TTC549 (cell line): Measurements from ENCODE around the gene UGT2B17.
"Not testable (repeated sequence)": the region's sequence is repeated elsewhere in the genome, so short reads cannot be mapped to it uniquely, and the experiment has no call there.

Source experiments
- FAIRE-seq: peaks from 2 replicates; lab custom pipeline; 2012; peaks lifted over from hg19 to GRCh38; lab: Jason Lieb, UNC

The UGT2B17 gene

GRCh38 chr4:68576272-68577125, at the start of gene UGT2B17:
Gene UGT2B17, minus strand, starts transcription at chr4:68576322. Its CDS starts 7,838 bp downstream, at chr4:68568484.
- no peak for FAIRE-seq

- FAIRE-seq = not testable (repeated sequence)
Measured at GRCh38 chr4:68622731-68623130, 46.6 kb upstream of the UGT2B17 start.

GRCh38 chr4:68617003-68617698, 41.0 kb upstream of the UGT2B17 start:
- no peak for FAIRE-seq

GRCh38 chr4:68615699-68616422, 39.7 kb upstream of the UGT2B17 start:
- FAIRE-seq = no peak

GRCh38 chr4:68613752-68614151, 37.6 kb upstream of the UGT2B17 start:
- no peak for FAIRE-seq

GRCh38 chr4:68606240-68606639, 30.1 kb upstream of the UGT2B17 start:
- FAIRE-seq = no peak

- no peak for FAIRE-seq
Measured at GRCh38 chr4:68599150-68599549, 23.0 kb upstream of the UGT2B17 start.

- no peak for FAIRE-seq
Measured at GRCh38 chr4:68597482-68597881, 21.4 kb upstream of the UGT2B17 start.

GRCh38 chr4:68594678-68595077, 18.6 kb upstream of the UGT2B17 start:
- no peak for FAIRE-seq

GRCh38 chr4:68593112-68593511, 17.0 kb upstream of the UGT2B17 start:
- FAIRE-seq = no peak

- no peak for FAIRE-seq
Measured at GRCh38 chr4:68592673-68593072, 16.6 kb upstream of the UGT2B17 start.

- no peak for FAIRE-seq
Measured at GRCh38 chr4:68591204-68591603, 15.1 kb upstream of the UGT2B17 start.

GRCh38 chr4:68589790-68590189, 13.7 kb upstream of the UGT2B17 start:
- FAIRE-seq = no peak

- no peak for FAIRE-seq
Measured at GRCh38 chr4:68582339-68582717, 6.2 kb upstream of the UGT2B17 start.

- no peak for FAIRE-seq
Measured at GRCh38 chr4:68581383-68582338, 5.5 kb upstream of the UGT2B17 start.

- no peak for FAIRE-seq
Measured at GRCh38 chr4:68577590-68577989, 1.5 kb upstream of the UGT2B17 start.

GRCh38 chr4:68575636-68576035, 486 bp downstream of the UGT2B17 start:
- not testable (repeated sequence) for FAIRE-seq

- no peak for FAIRE-seq
Measured at GRCh38 chr4:68575081-68575480, 1.0 kb downstream of the UGT2B17 start.

GRCh38 chr4:68572653-68573170, 3.4 kb downstream of the UGT2B17 start:
- FAIRE-seq = no peak

- FAIRE-seq = no peak
Measured at GRCh38 chr4:68570122-68570507, 6.0 kb downstream of the UGT2B17 start.

- FAIRE-seq = no peak
Measured at GRCh38 chr4:68569466-68570121, 6.5 kb downstream of the UGT2B17 start.
